CD4-positive, alpha-beta T cell treated with Interleukin-17A for 1 hour (primary cell): ENCODE measurements around the gene TRIP6.
A peak's percentile ranks its signal among the peaks of the same experiment; 100 is the strongest.
"Not testable (repeated sequence)": the region's sequence is repeated elsewhere in the genome, so short reads cannot be mapped to it uniquely, and the experiment has no call there.

Source experiments
- DNase-seq: peaks from one replicate; pipeline ENCODE4 v3.0.0-alpha.2; 2020

Gene TRIP6

GRCh38 chr7:100891568-100892247, 24.5 kb downstream of the TRIP6 start:
- DNase-seq: no peak

GRCh38 chr7:100892364-100893317, 25.5 kb downstream of the TRIP6 start:
- DNase-seq: no peak

GRCh38 chr7:100893318-100893895, 26.2 kb downstream of the TRIP6 start:
- DNase-seq: no peak

- no peak for DNase-seq
These were observed 26.9 kb downstream of the TRIP6 start for GRCh38 chr7:100893910-100894721.

GRCh38 chr7:100894860-100895700, 27.9 kb downstream of the TRIP6 start:
- peak; percentile 58 for DNase-seq

- no peak for DNase-seq
These were observed 28.4 kb downstream of the TRIP6 start, which contains the start of gene ACHE for GRCh38 chr7:100895701-100895955. TSS of gene ACHE (minus strand) at chr7:100895888. CDS start at chr7:100894232, 1,656 bp downstream.

- DNase-seq: peak; percentile 60
These were observed 29.0 kb downstream of the TRIP6 start for GRCh38 chr7:100895956-100896731.

GRCh38 chr7:100896732-100897608, 29.8 kb downstream of the TRIP6 start:
- DNase-seq: peak; percentile 67

- DNase-seq: no peak
These were observed 30.7 kb downstream of the TRIP6 start for GRCh38 chr7:100897772-100898454.

GRCh38 chr7:100899432-100899831, 32.2 kb downstream of the TRIP6 start:
- no peak for DNase-seq

GRCh38 chr7:100900978-100901377, 33.8 kb downstream of the TRIP6 start:
- no peak for DNase-seq

GRCh38 chr7:100901921-100902332, 34.7 kb downstream of the TRIP6 start:
- DNase-seq: no peak

- DNase-seq: no peak
These were observed 35.5 kb downstream of the TRIP6 start for GRCh38 chr7:100902638-100903037.

- DNase-seq: no peak
These were observed 41.3 kb downstream of the TRIP6 start for GRCh38 chr7:100908512-100908911.

GRCh38 chr7:100910443-100910842, 43.3 kb downstream of the TRIP6 start:
- not testable (repeated sequence) for DNase-seq

- no peak for DNase-seq
These were observed 44.3 kb downstream of the TRIP6 start for GRCh38 chr7:100911484-100911883.

- no peak for DNase-seq
These were observed 47.2 kb downstream of the TRIP6 start for GRCh38 chr7:100914208-100914878.

GRCh38 chr7:100914879-100915447, 47.8 kb downstream of the TRIP6 start:
- no peak for DNase-seq
